Adrenal gland (tissue), 12 donors: Measurements from ENCODE around the gene MYO18B. TPM values are rescaled to one million over a fixed set of nuclear protein-coding genes. Genes with fewer than 3 reads are reported as not detected.
A peak's percentile ranks its signal among the peaks of the same experiment; 100 is the strongest.

Experiments used
- DNase-seq, 7 donors: peaks; one replicate each; pipeline ENCODE4 v3.0.0-alpha.2; 2019 to 2020
- H3K27ac ChIP-seq, 5 donors: fragments of 200-600 bp; sonication (generic) in 4 of 5; 1 replicate in 3 of 5; 2 replicates in 2 of 5; pipeline versions ENCODE4 v1.5.1 to v1.8.0; 2016 to 2020; ENCODE audit warnings: mild to moderate bottlenecking in 1 of 5
- H3K27me3 ChIP-seq: fragments of 200-600 bp; 2 replicates; pipeline ENCODE4 v1.8.0; 2021
- H3K36me3 ChIP-seq, 2 donors: fragments of 200-600 bp; replicated peaks in 1 of 2; 1 replicate in 1 of 2; 2 replicates in 1 of 2; pipeline versions ENCODE4 v1.5.1 to v1.8.0; 2018 to 2022
- H3K4me1 ChIP-seq, 2 donors: fragments of 200-600 bp; replicated peaks in 1 of 2; 1 replicate in 1 of 2; 2 replicates in 1 of 2; pipeline versions ENCODE4 v1.5.1 to v1.8.0; 2018 to 2021
- H3K4me3 ChIP-seq, 4 donors: fragments of 200-600 bp; sonication (generic) in 3 of 4; one replicate each; pipeline ENCODE4 v1.5.1; 2016 to 2018
- H3K9me3 ChIP-seq, 3 donors: fragments of 200-600 bp; sonication (generic) in 1 of 3; replicated peaks in 1 of 3; 1 replicate in 2 of 3; 2 replicates in 1 of 3; pipeline versions ENCODE4 v1.5.1 to v1.8.0; 2016 to 2021
- POLR2A ChIP-seq, 2 donors: fragments of 450-650 bp; IDR thresholded peaks; one replicate each; pipeline ENCODE4 v1.6.1; 2017; ENCODE audit warnings: antibody characterized with exemption in 2 of 2, mild to moderate bottlenecking in 2 of 2, moderate library complexity in 1 of 2
- WGBS, 4 donors: extraction: QIAGEN DNeasy Blood & Tissue Kit in 2 of 4; methylation state at CpG; one replicate each; pipeline versions ENCODE4 v1.1.5 to v1.1.7; 2013 to 2017; 5-methylcytosine and 5-hydroxymethylcytosine counted together
- intact Hi-C, 2 donors: fragments of 100-400 bp; cut with DNase I; formaldehyde crosslinking; loops; one replicate each; pipeline versions ENCODE4 v1.14.1 to v1.15.0; 2022 to 2023
- polyA plus RNA-seq, 3 donors: library from polyadenylated mRNA; stranded (reverse); fragments of 200-250 nt in 2 of 3; fragments of 350-450 nt in 1 of 3; fragmentation: Illumina TruSeq in 1 of 3; extraction: RNeasy Lipid Tissue Mini Kit (QIAGEN cat#74804) in 1 of 3; gene quantifications; one replicate each; pipeline ENCODE4 v1.2.3, GENCODE V29; 2013 to 2014
- total RNA-seq, 9 donors: library from RNA; depleted of rRNA in 4 of 9; stranded (reverse); fragments of >200 nt in 4 of 9; fragments of 120-200 nt in 1 of 9; fragmentation: NEBNext Ultra II Directional in 1 of 9; extraction: Animal tissue kit (Norgen Biotek cat#: 25700) in 1 of 9; gene quantifications; one replicate each; pipeline versions ENCODE4 v1.1.0 to v1.2.4, GENCODE V29; 2013 to 2023
- TF ChIP-seq, protein P1 (sequence below), 6 experiments: fragments of 450-650 bp in 4 of 6; fragments of 200-600 bp in 2 of 6; sonication (generic) in 1 of 6; IDR thresholded peaks; 1 replicate in 5 of 6; 2 replicates in 1 of 6; pipeline versions ENCODE4 v1.5.1 to v1.8.0; 2016 to 2021; ENCODE audit warnings: antibody characterized with exemption in 6 of 6, mild to moderate bottlenecking in 2 of 6, moderate library complexity in 1 of 6
- donor health status: healthy with polysubstance abuse.
- donor health status: Bipolar disorder and iron deficiency.
- donor health status: DM: yes; HTN: yes; CAD: no.
- donor health status: DM: no; HTN: no; CAD: no.
- donor health status: DM: no; HTN: no; CAD: no.
- donor health status: DM: yes; HTN: yes; CAD: no.

Gene MYO18B
- total and polyA plus RNA-seq, 12 donors: 0.08 to 1.1 (median 0.18) TPM

DNA sequence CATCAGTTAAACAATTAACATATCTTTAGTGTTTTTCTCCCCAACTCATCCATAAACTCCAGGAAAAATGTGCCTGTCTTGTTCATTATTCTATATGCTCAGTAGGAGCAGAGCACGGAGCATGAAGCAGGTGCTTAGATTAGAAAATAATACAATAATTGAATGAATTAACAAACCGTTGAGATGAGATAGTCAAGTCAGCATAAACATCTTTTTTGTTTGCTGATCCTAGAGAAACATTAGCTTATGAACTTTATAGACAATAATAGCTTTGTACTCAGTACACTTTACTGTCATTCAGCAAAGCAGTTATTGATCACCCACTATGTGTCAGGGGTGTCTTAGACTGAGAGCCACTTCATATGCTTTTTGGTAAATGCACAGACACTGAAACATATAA is 322.1 kb downstream of the MYO18B start:
- peaks cover 1% of the 10 kb centered on the region for H3K27me3 ChIP-seq
- no peak overlapping the region for H3K27ac ChIP-seq
- intact Hi-C loops: no loop called here
- no peak for DNase-seq
- no peak for TF ChIP-seq POLR2A (IDR thresholded peaks at IDR 0.05)
- WGBS, 4 donors: 73 to 82% (median 76%) methylated on average over 2 of the region's 2 CpGs
- no peaks in the 10 kb centered on the region for H3K4me1 ChIP-seq
- no peak overlapping the region for H3K4me3 ChIP-seq
- H3K36me3 ChIP-seq: no peaks in the 10 kb centered on the region
- H3K9me3 ChIP-seq: no peaks in the 10 kb centered on the region

DNA sequence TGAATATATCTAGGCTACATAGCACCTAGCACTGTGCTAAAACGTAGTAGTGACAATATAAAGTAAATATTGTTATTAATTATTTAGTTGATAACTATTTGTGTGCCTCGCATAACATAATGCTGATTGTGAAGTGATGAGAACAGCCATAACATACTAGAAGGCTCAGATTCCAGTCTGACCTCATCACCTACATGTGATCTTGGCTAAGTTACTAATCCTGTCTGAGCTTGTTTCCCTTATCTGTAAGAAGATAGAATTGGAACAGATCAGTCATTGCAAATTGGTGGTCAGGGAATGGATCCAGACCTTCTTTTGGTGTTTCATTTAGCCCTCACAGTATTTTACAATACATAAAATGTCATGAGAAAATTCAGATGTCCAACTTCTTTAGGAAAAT is 323.9 kb downstream of the MYO18B start:
- WGBS, 4 donors: 51 to 56% (median 53%) methylated on average over 2 of the region's 2 CpGs
- no peak for DNase-seq
- TF ChIP-seq, protein P1, sequence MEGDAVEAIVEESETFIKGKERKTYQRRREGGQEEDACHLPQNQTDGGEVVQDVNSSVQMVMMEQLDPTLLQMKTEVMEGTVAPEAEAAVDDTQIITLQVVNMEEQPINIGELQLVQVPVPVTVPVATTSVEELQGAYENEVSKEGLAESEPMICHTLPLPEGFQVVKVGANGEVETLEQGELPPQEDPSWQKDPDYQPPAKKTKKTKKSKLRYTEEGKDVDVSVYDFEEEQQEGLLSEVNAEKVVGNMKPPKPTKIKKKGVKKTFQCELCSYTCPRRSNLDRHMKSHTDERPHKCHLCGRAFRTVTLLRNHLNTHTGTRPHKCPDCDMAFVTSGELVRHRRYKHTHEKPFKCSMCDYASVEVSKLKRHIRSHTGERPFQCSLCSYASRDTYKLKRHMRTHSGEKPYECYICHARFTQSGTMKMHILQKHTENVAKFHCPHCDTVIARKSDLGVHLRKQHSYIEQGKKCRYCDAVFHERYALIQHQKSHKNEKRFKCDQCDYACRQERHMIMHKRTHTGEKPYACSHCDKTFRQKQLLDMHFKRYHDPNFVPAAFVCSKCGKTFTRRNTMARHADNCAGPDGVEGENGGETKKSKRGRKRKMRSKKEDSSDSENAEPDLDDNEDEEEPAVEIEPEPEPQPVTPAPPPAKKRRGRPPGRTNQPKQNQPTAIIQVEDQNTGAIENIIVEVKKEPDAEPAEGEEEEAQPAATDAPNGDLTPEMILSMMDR (IDR thresholded peaks at IDR 0.05): no peak
- TF ChIP-seq POLR2A (IDR thresholded peaks at IDR 0.05): no peak
- Histone ChIP-seq H3K4me1 (no peaks in the 10 kb centered on the region), H3K9me3 (no peaks in the 10 kb centered on the region), H3K4me3 (no peak overlapping the region), H3K27ac (no peak overlapping the region), H3K36me3 (no peaks in the 10 kb centered on the region), H3K27me3 (peaks cover 6% of the 10 kb centered on the region)
- intact Hi-C loops: no loop called here

DNA sequence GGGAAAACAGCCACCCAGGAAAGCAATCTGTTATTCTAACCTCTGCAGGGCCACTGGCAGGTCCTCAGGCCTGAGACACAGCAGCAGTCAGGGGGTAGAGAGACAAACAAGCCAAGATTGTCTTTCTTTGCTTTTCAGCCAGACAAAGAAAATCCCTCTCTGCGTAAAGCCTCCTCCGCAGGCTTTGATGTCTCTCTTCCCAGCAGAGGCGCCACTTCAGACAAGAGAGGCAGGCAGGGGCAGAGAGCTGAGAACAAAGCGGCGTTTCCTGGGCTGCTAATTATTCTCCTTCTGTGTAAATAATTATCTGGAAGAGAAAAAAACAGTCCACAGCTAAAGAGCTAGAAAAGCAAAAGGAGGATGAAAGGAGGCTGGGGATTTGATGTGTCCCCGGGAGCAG is 324.5 kb downstream of the MYO18B start:
- no peak for TF ChIP-seq POLR2A (IDR thresholded peaks at IDR 0.05)
- TF ChIP-seq, protein P1 (IDR thresholded peaks at IDR 0.05): no peak
- Histone ChIP-seq H3K9me3 (no peaks in the 10 kb centered on the region), H3K27ac (peak overlapping the region in 1 of 5 donors; percentile 38), H3K27me3 (peaks cover 6% of the 10 kb centered on the region), H3K4me3 (no peak overlapping the region), H3K36me3 (no peaks in the 10 kb centered on the region), H3K4me1 (no peaks in the 10 kb centered on the region)
- no peak for DNase-seq
- WGBS, 4 donors: 0 to 23% (median 17%) methylated on average over 1 to 6 of the region's 6 CpGs
- intact Hi-C loops: no loop called here

DNA sequence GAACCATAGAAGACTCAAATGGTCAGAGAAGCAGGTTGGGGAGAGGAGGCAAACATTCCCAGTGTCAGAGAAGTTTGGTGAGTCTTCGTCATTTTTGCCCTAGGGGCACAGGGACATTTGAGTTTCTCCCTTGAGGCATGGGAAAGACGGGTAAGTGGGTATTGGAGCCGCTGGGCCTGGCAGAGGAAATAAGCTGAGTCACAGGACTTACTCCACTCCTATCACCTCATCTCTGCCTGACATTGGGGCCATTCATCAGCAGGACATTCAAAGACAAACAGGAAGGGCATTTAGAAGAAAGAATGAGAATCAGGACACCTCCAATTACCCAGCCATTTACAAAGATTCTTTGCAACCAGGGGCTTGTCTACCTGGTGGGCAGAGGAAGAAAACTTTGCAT is 326.6 kb downstream of the MYO18B start:
- no peak for DNase-seq
- WGBS, 4 donors: 36 to 49% (median 45%) methylated on average over 3 of the region's 3 CpGs
- Histone ChIP-seq H3K36me3 (no peaks in the 10 kb centered on the region), H3K4me1 (no peaks in the 10 kb centered on the region), H3K27ac (no peak overlapping the region), H3K4me3 (no peak overlapping the region), H3K9me3 (no peaks in the 10 kb centered on the region), H3K27me3 (peaks cover 6% of the 10 kb centered on the region)
- TF ChIP-seq, protein P1 (IDR thresholded peaks at IDR 0.05): no peak
- no peak for TF ChIP-seq POLR2A (IDR thresholded peaks at IDR 0.05)
- intact Hi-C loops: no loop called here

DNA sequence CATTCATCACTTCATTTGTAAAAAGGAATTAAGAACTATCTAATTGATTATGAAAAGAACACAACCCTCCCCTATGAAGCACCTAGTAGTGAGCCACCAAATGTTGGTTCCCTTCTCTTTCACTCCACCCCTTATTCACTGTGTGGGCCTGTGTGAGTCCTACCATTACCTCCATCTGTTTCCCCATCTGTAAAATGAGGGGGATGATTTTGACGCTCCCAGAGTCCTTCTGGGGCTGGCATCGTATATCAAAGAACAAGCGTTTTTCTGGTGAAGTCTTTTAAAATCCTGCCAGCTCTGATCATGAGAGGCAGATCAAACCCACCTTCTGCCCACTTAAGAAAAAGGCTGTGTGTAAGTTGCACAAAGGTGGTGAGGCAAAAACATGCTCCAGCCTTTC is 330.6 kb downstream of the MYO18B start:
- Histone ChIP-seq H3K4me3 (no peak overlapping the region), H3K27me3 (peaks cover 6% of the 10 kb centered on the region), H3K27ac (no peak overlapping the region), H3K9me3 (no peaks in the 10 kb centered on the region), H3K4me1 (no peaks in the 10 kb centered on the region), H3K36me3 (no peaks in the 10 kb centered on the region)
- DNase-seq: no peak
- TF ChIP-seq POLR2A (IDR thresholded peaks at IDR 0.05): no peak
- TF ChIP-seq, protein P1 (IDR thresholded peaks at IDR 0.05): no peak
- 37 to 70% (median 49%) methylated on average over 3 of the region's 3 CpGs for WGBS, 4 donors
- intact Hi-C loops: no loop called here
